Trophoblast cell (in vitro differentiated cells and primary cell): ENCODE data around the gene DUS3L.

Experiments used
- DNase-seq, 2 donors: peaks; one replicate each; pipeline ENCODE4 v3.0.0-alpha.2; 2016
- H2AFZ ChIP-seq: 2 replicates; pipeline ENCODE4 v1.6.1; 2013; ENCODE audit warnings: low read length, moderate library complexity, mild to moderate bottlenecking; ENCODE audit not compliant: insufficient read depth, poor library complexity
- H2AK5ac ChIP-seq: 2 replicates; pipeline ENCODE4 v1.6.1; 2013; ENCODE audit warnings: mild to moderate bottlenecking, low read length
- H2BK120ac ChIP-seq: 2 replicates; pipeline ENCODE4 v1.6.1; 2013; ENCODE audit warnings: low read length, mild to moderate bottlenecking, moderate library complexity; ENCODE audit not compliant: insufficient read depth, poor library complexity
- H2BK12ac ChIP-seq: 2 replicates; pipeline ENCODE4 v1.6.1; 2013; ENCODE audit warnings: mild to moderate bottlenecking, low read length, moderate library complexity
- H2BK5ac ChIP-seq: 2 replicates; pipeline ENCODE4 v1.6.1; 2013; ENCODE audit warnings: low read length, low read depth, moderate library complexity, mild to moderate bottlenecking; ENCODE audit not compliant: poor library complexity
- H3K14ac ChIP-seq: 2 replicates; pipeline ENCODE4 v1.6.1; 2013; ENCODE audit warnings: mild to moderate bottlenecking, low read length
- H3K18ac ChIP-seq: 2 replicates; pipeline ENCODE4 v1.6.1; 2013; ENCODE audit warnings: mild to moderate bottlenecking, low read length
- H3K23ac ChIP-seq: 2 replicates; pipeline ENCODE4 v1.6.1; 2013; ENCODE audit warnings: low read length
- H3K27ac ChIP-seq: 2 replicates; pipeline ENCODE4 v1.5.1; 2013; ENCODE audit warnings: low read depth, mild to moderate bottlenecking, inconsistent platforms, low read length, moderate library complexity
- H3K27me3 ChIP-seq: 2 replicates; pipeline ENCODE4 v1.6.1; 2013; ENCODE audit warnings: inconsistent platforms, mild to moderate bottlenecking, low read length, moderate library complexity; ENCODE audit not compliant: insufficient read depth
- H3K36me3 ChIP-seq, 2 experiments: 1 replicate in 1 of 2; 2 replicates in 1 of 2; pipeline ENCODE4 v1.6.1; 2013; ENCODE audit warnings: low read length in 2 of 2, mild to moderate bottlenecking in 2 of 2, moderate library complexity in 1 of 2; ENCODE audit not compliant: insufficient read depth in 2 of 2, control insufficient read depth in 1 of 2
- H3K4ac ChIP-seq: 2 replicates; pipeline ENCODE4 v1.6.1; 2013; ENCODE audit warnings: low read depth, mild to moderate bottlenecking, low read length, moderate library complexity
- H3K4me1 ChIP-seq, 2 experiments: 1 replicate in 1 of 2; 2 replicates in 1 of 2; pipeline ENCODE4 v1.6.1; 2013; ENCODE audit warnings: low read length in 2 of 2, mild to moderate bottlenecking in 2 of 2, moderate library complexity in 1 of 2; ENCODE audit not compliant: insufficient read depth in 2 of 2, control insufficient read depth in 1 of 2
- H3K4me2 ChIP-seq: 2 replicates; pipeline ENCODE4 v1.6.1; 2013; ENCODE audit warnings: inconsistent platforms, mild to moderate bottlenecking, low read length, moderate library complexity
- H3K4me3 ChIP-seq: 2 replicates; pipeline ENCODE4 v1.5.1; 2013; ENCODE audit warnings: mild to moderate bottlenecking, low read depth, low read length, inconsistent platforms
- H3K79me1 ChIP-seq: one replicate; pipeline ENCODE4 v1.6.1; 2013; ENCODE audit warnings: low read length
- H3K79me2 ChIP-seq: 2 replicates; pipeline ENCODE4 v1.6.1; 2013; ENCODE audit warnings: low read length, mild to moderate bottlenecking; ENCODE audit not compliant: control insufficient read depth, insufficient read depth, poor library complexity
- H3K9ac ChIP-seq: 2 replicates; pipeline ENCODE4 v1.6.1; 2013; ENCODE audit warnings: mild to moderate bottlenecking, low read length
- H3K9me3 ChIP-seq: 2 replicates; pipeline ENCODE4 v1.6.1; 2013; ENCODE audit warnings: low read depth, mild to moderate bottlenecking, control low read depth, inconsistent platforms, low read length; ENCODE audit not compliant: insufficient read depth
- H4K12ac ChIP-seq: 2 replicates; pipeline ENCODE4 v1.6.1; 2013; ENCODE audit warnings: low read depth, mild to moderate bottlenecking, low read length, moderate library complexity
- H4K8ac ChIP-seq: 2 replicates; pipeline ENCODE4 v1.6.1; 2013; ENCODE audit warnings: low read depth, mild to moderate bottlenecking, low read length, moderate library complexity
- H4K91ac ChIP-seq: one replicate; pipeline ENCODE4 v1.6.1; 2013; ENCODE audit warnings: low read depth, mild to moderate bottlenecking, low read length, moderate library complexity
- WGBS: extraction: QIAGEN DNeasy Blood & Tissue Kit; methylation state at CpG from one replicate; pipeline ENCODE4 v1.1.7; 2013; ENCODE audit warnings: missing lambda C conversion rate; ENCODE audit not compliant: insufficient read length, insufficient coverage; ENCODE audit errors: extremely low coverage; 5-methylcytosine and 5-hydroxymethylcytosine counted together

DUS3L gene

GRCh38 chr19:5818594-5818993, 27.6 kb upstream of the DUS3L start:
- no peak for DNase-seq
- no peak overlapping the region for H4K8ac ChIP-seq
- no peak overlapping the region for H2BK5ac ChIP-seq
- no peaks in the 10 kb centered on the region for H3K79me2 ChIP-seq
- peaks cover 2% of the 10 kb centered on the region for H3K9me3 ChIP-seq
- H3K18ac ChIP-seq: no peak overlapping the region
- H3K9ac ChIP-seq: no peak overlapping the region
- no peak overlapping the region for H3K14ac ChIP-seq
- no peak overlapping the region for H4K12ac ChIP-seq
- H2AFZ ChIP-seq: no peak overlapping the region
- no peaks in the 10 kb centered on the region for H3K36me3 ChIP-seq
- no peaks in the 10 kb centered on the region for H3K79me1 ChIP-seq
- H3K4ac ChIP-seq: no peak overlapping the region
- H3K27me3 ChIP-seq: no peaks in the 10 kb centered on the region
- no peak overlapping the region for H2AK5ac ChIP-seq
- H3K23ac ChIP-seq: no peak overlapping the region
- WGBS: no CpG with 5 or more reads among the region's 10 CpGs
- H3K4me3 ChIP-seq: no peak overlapping the region
- no peaks in the 10 kb centered on the region for H3K4me1 ChIP-seq
- H3K4me2 ChIP-seq: no peak overlapping the region
- no peak overlapping the region for H2BK120ac ChIP-seq
- no peak overlapping the region for H2BK12ac ChIP-seq
- no peak overlapping the region for H3K27ac ChIP-seq
- no peak overlapping the region for H4K91ac ChIP-seq

DNA sequence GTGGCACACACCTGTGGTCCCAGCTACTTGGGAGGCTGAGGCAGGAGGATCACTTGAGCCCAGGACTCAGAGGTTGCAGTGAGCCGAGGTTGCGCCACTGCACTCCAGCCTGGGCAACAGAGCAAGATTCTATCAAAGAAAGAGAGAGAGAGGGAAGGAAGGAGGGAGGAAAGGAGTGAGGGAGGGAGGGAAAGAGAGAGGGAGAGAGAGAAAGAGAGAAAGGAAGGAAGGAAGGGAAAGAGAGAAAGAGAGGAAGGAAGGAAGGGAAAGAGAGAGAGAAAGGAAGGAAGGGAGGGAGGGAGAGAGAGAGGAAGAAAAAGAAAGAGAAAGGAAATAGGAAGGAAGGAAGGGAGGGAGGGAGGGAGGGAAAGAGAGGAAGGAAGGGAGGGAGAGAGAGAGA, 26.3 kb upstream of the DUS3L start:
- H4K8ac ChIP-seq: no peak overlapping the region
- H3K27ac ChIP-seq: no peak overlapping the region
- H2BK12ac ChIP-seq: no peak overlapping the region
- H3K4ac ChIP-seq: no peak overlapping the region
- no peak overlapping the region for H2BK5ac ChIP-seq
- no peak overlapping the region for H4K12ac ChIP-seq
- H3K4me3 ChIP-seq: no peak overlapping the region
- DNase-seq: no peak
- WGBS: no CpG with 5 or more reads among the region's 2 CpGs
- H3K79me2 ChIP-seq: no peaks in the 10 kb centered on the region
- no peak overlapping the region for H2AFZ ChIP-seq
- H3K4me1 ChIP-seq: no peaks in the 10 kb centered on the region
- no peak overlapping the region for H3K4me2 ChIP-seq
- H3K36me3 ChIP-seq: no peaks in the 10 kb centered on the region
- no peak overlapping the region for H2BK120ac ChIP-seq
- H3K18ac ChIP-seq: no peak overlapping the region
- H3K9ac ChIP-seq: no peak overlapping the region
- no peaks in the 10 kb centered on the region for H3K27me3 ChIP-seq
- H4K91ac ChIP-seq: no peak overlapping the region
- no peak overlapping the region for H2AK5ac ChIP-seq
- H3K79me1 ChIP-seq: no peaks in the 10 kb centered on the region
- no peaks in the 10 kb centered on the region for H3K9me3 ChIP-seq
- no peak overlapping the region for H3K14ac ChIP-seq
- no peak overlapping the region for H3K23ac ChIP-seq

DNA sequence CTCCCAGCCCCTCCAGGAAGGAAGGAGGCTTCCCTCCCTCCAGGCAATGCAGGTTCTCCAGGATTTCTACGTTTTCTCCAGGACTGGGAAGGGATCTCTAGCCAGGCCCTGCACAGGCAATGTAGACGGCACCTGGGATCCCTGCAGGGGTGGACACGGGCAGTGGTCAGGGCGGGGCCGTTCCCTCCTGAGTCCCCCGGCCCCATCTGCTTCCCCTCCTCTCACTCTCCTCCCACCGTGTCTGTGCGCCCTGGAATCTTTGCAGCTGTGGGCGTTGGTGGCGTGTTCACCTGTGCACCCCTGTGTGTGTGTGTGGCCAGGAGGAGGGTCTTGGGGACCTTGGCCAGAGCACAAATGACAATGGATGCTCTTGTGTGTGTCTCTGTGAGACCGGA, 23.9 kb upstream of the DUS3L start:
- Histone ChIP-seq H2BK12ac (no peak overlapping the region), H4K8ac (no peak overlapping the region), H3K4me1 (no peaks in the 10 kb centered on the region), H3K4ac (no peak overlapping the region), H3K27me3 (no peaks in the 10 kb centered on the region), H3K18ac (no peak overlapping the region), H2BK120ac (no peak overlapping the region), H3K4me3 (peak overlapping the region; percentile 54), H3K9me3 (no peaks in the 10 kb centered on the region), H4K91ac (no peak overlapping the region), H4K12ac (no peak overlapping the region), H3K27ac (no peak overlapping the region), H2AFZ (no peak overlapping the region), H3K4me2 (no peak overlapping the region), H3K14ac (no peak overlapping the region), H3K9ac (no peak overlapping the region), H3K79me1 (no peaks in the 10 kb centered on the region), H3K36me3 (no peaks in the 10 kb centered on the region), H2BK5ac (no peak overlapping the region), H3K79me2 (no peaks in the 10 kb centered on the region), H3K23ac (no peak overlapping the region), H2AK5ac (no peak overlapping the region)
- no peak for DNase-seq
- WGBS: no CpG with 5 or more reads among the region's 11 CpGs

DNA sequence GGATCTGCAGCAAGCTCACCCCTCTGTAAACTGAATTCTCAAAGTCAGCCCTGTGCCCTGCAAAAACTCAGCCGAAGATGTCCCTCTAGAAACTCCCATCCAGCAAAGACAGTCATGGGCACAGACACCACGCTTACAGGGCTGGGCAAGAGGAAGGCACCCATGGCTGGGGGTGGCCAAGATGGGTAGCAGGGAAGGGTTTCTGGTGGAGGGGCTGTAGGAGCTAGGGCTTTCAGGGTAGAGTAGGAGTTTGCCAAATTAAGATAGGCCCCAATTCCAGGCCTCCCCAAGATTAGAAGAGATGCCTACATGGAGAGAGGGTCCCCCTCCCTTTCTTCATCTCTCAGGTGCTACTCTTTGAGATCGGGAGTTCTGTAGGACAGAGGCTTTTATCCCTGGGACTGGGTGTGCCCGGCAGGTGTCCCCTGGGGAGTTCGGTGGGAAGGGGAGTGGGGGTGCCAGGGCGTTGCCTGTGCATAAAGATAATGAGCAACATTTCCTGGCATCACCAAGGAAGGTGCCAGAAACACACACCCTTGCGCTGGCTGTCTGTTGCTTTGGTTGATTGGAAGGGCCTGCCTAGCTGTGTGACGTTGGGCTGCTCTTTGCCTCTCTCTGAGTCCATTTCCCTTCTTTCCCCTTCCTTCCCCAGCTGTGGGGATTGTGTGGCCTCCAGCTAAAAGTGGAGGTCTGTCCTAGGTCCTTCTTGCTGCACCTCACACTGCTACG, 23.3 kb upstream of the DUS3L start:
- no peaks in the 10 kb centered on the region for H3K79me2 ChIP-seq
- H3K27ac ChIP-seq: no peak overlapping the region
- no peaks in the 10 kb centered on the region for H3K9me3 ChIP-seq
- no peak overlapping the region for H3K18ac ChIP-seq
- H3K27me3 ChIP-seq: no peaks in the 10 kb centered on the region
- H3K4me2 ChIP-seq: no peak overlapping the region
- no peak for DNase-seq
- H3K79me1 ChIP-seq: no peaks in the 10 kb centered on the region
- no peaks in the 10 kb centered on the region for H3K4me1 ChIP-seq
- H2BK120ac ChIP-seq: no peak overlapping the region
- no peaks in the 10 kb centered on the region for H3K36me3 ChIP-seq
- H3K4ac ChIP-seq: no peak overlapping the region
- H4K91ac ChIP-seq: no peak overlapping the region
- no CpG with 5 or more reads among the region's 9 CpGs for WGBS
- no peak overlapping the region for H4K12ac ChIP-seq
- no peak overlapping the region for H3K14ac ChIP-seq
- H3K4me3 ChIP-seq: peak overlapping the region; percentile 54
- H2BK5ac ChIP-seq: no peak overlapping the region
- no peak overlapping the region for H2AK5ac ChIP-seq
- no peak overlapping the region for H3K23ac ChIP-seq
- no peak overlapping the region for H2BK12ac ChIP-seq
- no peak overlapping the region for H3K9ac ChIP-seq
- H2AFZ ChIP-seq: no peak overlapping the region
- no peak overlapping the region for H4K8ac ChIP-seq
